Neuronal stem cell (in vitro differentiated cells): ENCODE measurements around the gene SP6.
A peak's percentile ranks its signal among the peaks of the same experiment; 100 is the strongest.

ENCODE experiments used
- DNase-seq: peaks from one replicate; pipeline ENCODE4 v3.0.0-alpha.2; 2013; ENCODE audit warnings: low spot score
- H2AFZ ChIP-seq: one replicate; pipeline ENCODE4 v1.6.1; 2013; ENCODE audit warnings: mild to moderate bottlenecking, low read length, inconsistent platforms
- H2AK5ac ChIP-seq: 2 replicates; pipeline ENCODE4 v1.6.1; 2013; ENCODE audit warnings: low read depth, mild to moderate bottlenecking, inconsistent platforms, low read length, moderate library complexity, mixed read lengths
- H2BK120ac ChIP-seq: 2 replicates; pipeline ENCODE4 v1.6.1; 2013; ENCODE audit warnings: low read depth, mild to moderate bottlenecking, inconsistent platforms, low read length, moderate library complexity, mixed read lengths
- H2BK12ac ChIP-seq: one replicate; pipeline ENCODE4 v1.6.1; 2013; ENCODE audit warnings: low read length, inconsistent platforms
- H2BK15ac ChIP-seq: 2 replicates; pipeline ENCODE4 v1.6.1; 2013; ENCODE audit warnings: mild to moderate bottlenecking, low read length, inconsistent platforms, mixed read lengths
- H2BK5ac ChIP-seq: one replicate; pipeline ENCODE4 v1.6.1; 2013; ENCODE audit warnings: inconsistent platforms, mild to moderate bottlenecking, low read length, moderate library complexity
- H3K14ac ChIP-seq: one replicate; pipeline ENCODE4 v1.6.1; 2013; ENCODE audit warnings: low read length, inconsistent platforms
- H3K18ac ChIP-seq: 2 replicates; pipeline ENCODE4 v1.6.1; 2013; ENCODE audit warnings: low read length, inconsistent platforms
- H3K23ac ChIP-seq: 2 replicates; pipeline ENCODE4 v1.6.1; 2013; ENCODE audit warnings: low read depth, mild to moderate bottlenecking, mixed read lengths, low read length, inconsistent platforms; ENCODE audit not compliant: poor library complexity
- H3K27ac ChIP-seq: replicated peaks from 3 replicates; pipeline ENCODE4 v1.5.1; 2013; ENCODE audit warnings: low read length, inconsistent platforms
- H3K27me3 ChIP-seq, 3 experiments: 2 replicates each; pipeline ENCODE4 v1.6.1; 2013; ENCODE audit warnings: low read length in 3 of 3, mild to moderate bottlenecking in 2 of 3, inconsistent platforms in 1 of 3, low read depth in 1 of 3, mixed read lengths in 1 of 3, moderate library complexity in 1 of 3; ENCODE audit not compliant: control insufficient read depth in 3 of 3, insufficient read depth in 3 of 3
- H3K36me3 ChIP-seq, 2 donors: replicated peaks in 1 of 2; 2 replicates each; pipeline ENCODE4 v1.6.1; 2013; ENCODE audit warnings: low read length in 2 of 2; ENCODE audit not compliant: control insufficient read depth in 2 of 2, insufficient read depth in 2 of 2
- H3K4ac ChIP-seq: 2 replicates; pipeline ENCODE4 v1.6.1; 2013; ENCODE audit warnings: inconsistent platforms, mild to moderate bottlenecking, low read length, moderate library complexity
- H3K4me1 ChIP-seq, 2 donors: 1 replicate in 1 of 2; 2 replicates in 1 of 2; pipeline ENCODE4 v1.6.1; 2013; ENCODE audit warnings: low read length in 2 of 2, low read depth in 1 of 2; ENCODE audit not compliant: control insufficient read depth in 2 of 2, insufficient read depth in 1 of 2
- H3K4me2 ChIP-seq: one replicate; pipeline ENCODE4 v1.6.1; 2013; ENCODE audit warnings: mild to moderate bottlenecking, low read length, inconsistent platforms; ENCODE audit not compliant: insufficient read depth, poor library complexity, severe bottlenecking
- H3K4me3 ChIP-seq, 2 donors: 2 replicates each; pipeline ENCODE4 v1.5.1; 2013; ENCODE audit warnings: low read length in 2 of 2, mild to moderate bottlenecking in 2 of 2, inconsistent platforms in 1 of 2, moderate library complexity in 1 of 2
- H3K79me1 ChIP-seq: one replicate; pipeline ENCODE4 v1.6.1; 2013; ENCODE audit warnings: low read depth, mild to moderate bottlenecking, inconsistent platforms, low read length, moderate library complexity
- H3K9ac ChIP-seq: one replicate; pipeline ENCODE4 v1.6.1; 2013; ENCODE audit warnings: mild to moderate bottlenecking, low read depth, low read length, inconsistent platforms; ENCODE audit not compliant: poor library complexity
- H3K9me3 ChIP-seq, 2 donors: replicated peaks in 1 of 2; 2 replicates each; pipeline versions ENCODE3 to v1.6.1; 2013; ENCODE audit warnings: low read length in 2 of 2, mild to moderate bottlenecking in 2 of 2, inconsistent platforms in 1 of 2, low read depth in 1 of 2, mixed read lengths in 1 of 2, moderate library complexity in 1 of 2; ENCODE audit not compliant: control insufficient read depth in 2 of 2, insufficient read depth in 1 of 2
- H4K8ac ChIP-seq: one replicate; pipeline ENCODE4 v1.6.1; 2013; ENCODE audit warnings: low read depth, mild to moderate bottlenecking, inconsistent platforms, low read length, moderate library complexity
- H4K91ac ChIP-seq: one replicate; pipeline ENCODE4 v1.6.1; 2013; ENCODE audit warnings: low read length, low read depth, mild to moderate bottlenecking, inconsistent platforms; ENCODE audit not compliant: poor library complexity
- WGBS, 2 donors: extraction: QIAGEN DNeasy Blood & Tissue Kit; methylation state at CpG; one replicate each; pipeline ENCODE4 v1.1.7; 2013; ENCODE audit warnings: missing lambda C conversion rate in 2 of 2, mixed read lengths in 1 of 2; ENCODE audit not compliant: insufficient read length in 2 of 2, insufficient replicate concordance in 1 of 2; ENCODE audit errors: extremely low coverage in 2 of 2; 5-methylcytosine and 5-hydroxymethylcytosine counted together

The SP6 gene

GRCh38 chr17:47804461-47804860 is 46.5 kb downstream of the SP6 start:
- H3K9me3 ChIP-seq, result no peaks in the 10 kb centered on the region
- no peak overlapping the region for H4K8ac ChIP-seq
- WGBS, 2 donors, result no CpG with 5 or more reads among the region's 3 CpGs
- H3K18ac ChIP-seq, result no peak overlapping the region
- no peak overlapping the region for H2BK12ac ChIP-seq
- H3K14ac ChIP-seq, result peak overlapping the region; percentile 82
- peak overlapping the region; percentile 84 for H3K4ac ChIP-seq
- peak overlapping the region; percentile 63 for H2AK5ac ChIP-seq
- DNase-seq, result no peak
- H2BK120ac ChIP-seq, result no peak overlapping the region
- no peak overlapping the region for H2AFZ ChIP-seq
- H3K23ac ChIP-seq, result no peak overlapping the region
- no peak overlapping the region for H3K4me2 ChIP-seq
- H3K27ac ChIP-seq, result no peak overlapping the region
- no peak overlapping the region for H2BK5ac ChIP-seq
- no peaks in the 10 kb centered on the region for H3K4me1 ChIP-seq
- H3K4me3 ChIP-seq, result no peak overlapping the region
- H3K79me1 ChIP-seq, result no peaks in the 10 kb centered on the region
- peaks cover 0 to 32% (median 5%) of the 10 kb centered on the region in 3 experiments for H3K27me3 ChIP-seq
- peak overlapping the region; percentile 60 for H3K9ac ChIP-seq
- no peak overlapping the region for H4K91ac ChIP-seq
- H2BK15ac ChIP-seq, result no peak overlapping the region
- H3K36me3 ChIP-seq, result peaks cover 12 to 14% of the 10 kb centered on the region in 2 donors

GRCh38 chr17:47803751-47804150 is 47.2 kb downstream of the SP6 start:
- Histone ChIP-seq H3K9ac (no peak overlapping the region), H2BK120ac (no peak overlapping the region), H3K4me2 (no peak overlapping the region), H2BK12ac (no peak overlapping the region), H4K91ac (no peak overlapping the region), H3K79me1 (no peaks in the 10 kb centered on the region), H3K27ac (no peak overlapping the region), H3K9me3 (no peaks in the 10 kb centered on the region), H2AK5ac (no peak overlapping the region), H2BK5ac (no peak overlapping the region), H3K4me1 (no peaks in the 10 kb centered on the region), H2BK15ac (no peak overlapping the region), H3K18ac (no peak overlapping the region), H4K8ac (no peak overlapping the region), H3K27me3 (peaks cover 0 to 32% (median 5%) of the 10 kb centered on the region in 3 experiments), H3K36me3 (peaks cover 6 to 7% of the 10 kb centered on the region in 2 donors), H3K4me3 (no peak overlapping the region), H3K14ac (peak overlapping the region; percentile 56), H2AFZ (no peak overlapping the region), H3K4ac (no peak overlapping the region), H3K23ac (no peak overlapping the region)
- no CpG with 5 or more reads among the region's 6 CpGs for WGBS, 2 donors
- no peak for DNase-seq

GRCh38 chr17:47803201-47803600 is 47.8 kb downstream of the SP6 start:
- peaks cover 1 to 2% of the 10 kb centered on the region in 2 donors for H3K36me3 ChIP-seq
- DNase-seq, result no peak
- H3K9me3 ChIP-seq, result no peaks in the 10 kb centered on the region
- no peak overlapping the region for H4K91ac ChIP-seq
- H2BK5ac ChIP-seq, result no peak overlapping the region
- no peaks in the 10 kb centered on the region for H3K79me1 ChIP-seq
- no peak overlapping the region for H3K27ac ChIP-seq
- WGBS, 2 donors, result no CpG with 5 or more reads among the region's 5 CpGs
- no peak overlapping the region for H2BK15ac ChIP-seq
- H3K14ac ChIP-seq, result no peak overlapping the region
- no peak overlapping the region for H2BK120ac ChIP-seq
- no peak overlapping the region for H3K4me2 ChIP-seq
- H4K8ac ChIP-seq, result no peak overlapping the region
- no peak overlapping the region for H3K4ac ChIP-seq
- H3K4me1 ChIP-seq, result no peaks in the 10 kb centered on the region
- H2AFZ ChIP-seq, result no peak overlapping the region
- H3K27me3 ChIP-seq, result peaks cover 0 to 32% (median 5%) of the 10 kb centered on the region in 3 experiments
- H3K18ac ChIP-seq, result no peak overlapping the region
- H3K4me3 ChIP-seq, result no peak overlapping the region
- no peak overlapping the region for H3K9ac ChIP-seq
- no peak overlapping the region for H2BK12ac ChIP-seq
- H3K23ac ChIP-seq, result no peak overlapping the region
- no peak overlapping the region for H2AK5ac ChIP-seq

- Histone ChIP-seq H2BK5ac (no peak overlapping the region), H2BK120ac (no peak overlapping the region), H3K79me1 (no peaks in the 10 kb centered on the region), H3K27me3 (peaks cover 0 to 35% (median 5%) of the 10 kb centered on the region in 3 experiments), H2AK5ac (no peak overlapping the region), H2BK15ac (no peak overlapping the region), H3K4me3 (no peak overlapping the region), H4K8ac (no peak overlapping the region), H3K4me2 (no peak overlapping the region), H2BK12ac (no peak overlapping the region), H3K9me3 (no peaks in the 10 kb centered on the region), H3K4ac (no peak overlapping the region), H2AFZ (no peak overlapping the region), H3K9ac (no peak overlapping the region), H3K18ac (no peak overlapping the region), H4K91ac (no peak overlapping the region), H3K14ac (no peak overlapping the region), H3K27ac (no peak overlapping the region), H3K23ac (no peak overlapping the region), H3K36me3 (peaks cover 0 to 2% of the 10 kb centered on the region in 2 donors), H3K4me1 (no peaks in the 10 kb centered on the region)
- WGBS, 2 donors, result no CpG with 5 or more reads among the region's 9 CpGs
- no peak for DNase-seq
Measured at GRCh38 chr17:47802341-47803022, 48.5 kb downstream of the SP6 start.
